ENCODE results near the gene CDH11. TPM values are rescaled to one million over a fixed set of nuclear protein-coding genes. Genes with fewer than 3 reads are reported as not detected.

CDH11 gene
- total RNA-seq, 6 experiments from 2014 or later, result 1.2 to 6.6 (median 3.0) TPM

- no peaks in the 10 kb centered on the region for H3K9me3 ChIP-seq
- intact Hi-C loops (cut with DNase I), result no loop called here
- H3K4me1 ChIP-seq, result no peaks in the 10 kb centered on the region
- H3K27me3 ChIP-seq, result no peaks in the 10 kb centered on the region
- H3K36me3 ChIP-seq, result no peaks in the 10 kb centered on the region
- ATAC-seq (no peak), DNase-seq (no peak)
- TF ChIP-seq CTCF (IDR thresholded peaks at IDR 0.05) (no peak), POLR2A (IDR thresholded peaks at IDR 0.05) (no peak)
- 51% methylated on average over 3 of the region's 3 CpGs for WGBS (ENCODE audit: insufficient coverage, low coverage, low lambda C conversion rate, missing lambda C conversion rate)
- no peak overlapping the region for H3K4me3 ChIP-seq
- no peak overlapping the region for H3K27ac ChIP-seq
These were observed 22.9 kb downstream of the CDH11 start for GRCh38 chr16:65098916-65099315.

GRCh38 chr16:65097296-65097695 lies 24.6 kb downstream of the CDH11 start:
- no peak for TF ChIP-seq POLR2A (IDR thresholded peaks at IDR 0.05)

GRCh38 chr16:65095906-65096305 lies 26.0 kb downstream of the CDH11 start:
- DNase-seq (no peak), ATAC-seq (no peak)
- H3K36me3 ChIP-seq, result no peaks in the 10 kb centered on the region
- TF ChIP-seq POLR2A (IDR thresholded peaks at IDR 0.05), result no peak
- no peak for TF ChIP-seq CTCF (IDR thresholded peaks at IDR 0.05)
- no peak overlapping the region for H3K27ac ChIP-seq
- 64% methylated on average over 4 of the region's 4 CpGs for WGBS (ENCODE audit: insufficient coverage, low coverage, low lambda C conversion rate, missing lambda C conversion rate)
- H3K4me1 ChIP-seq, result no peaks in the 10 kb centered on the region
- no peaks in the 10 kb centered on the region for H3K27me3 ChIP-seq
- no peaks in the 10 kb centered on the region for H3K9me3 ChIP-seq
- H3K4me3 ChIP-seq, result no peak overlapping the region
- intact Hi-C loops (cut with DNase I), result no loop called here

More at GRCh38 chr16:65097296-65097695, 24.6 kb downstream of the CDH11 start:
- H3K27me3 ChIP-seq, result no peaks in the 10 kb centered on the region
- no peak for ATAC-seq
- H3K27ac ChIP-seq, result no peak overlapping the region
- H3K9me3 ChIP-seq, result no peaks in the 10 kb centered on the region
- H3K4me3 ChIP-seq, result no peak overlapping the region
- H3K36me3 ChIP-seq, result no peaks in the 10 kb centered on the region
- no peaks in the 10 kb centered on the region for H3K4me1 ChIP-seq
- WGBS (ENCODE audit: insufficient coverage, low coverage, low lambda C conversion rate, missing lambda C conversion rate), result 65% methylated on average over 4 of the region's 4 CpGs
- no peak for DNase-seq
- intact Hi-C loops (cut with DNase I), result no loop called here

GRCh38 chr16:65095090-65095728 lies 26.7 kb downstream of the CDH11 start:
- no peak overlapping the region for H3K4me3 ChIP-seq
- no peaks in the 10 kb centered on the region for H3K9me3 ChIP-seq
- intact Hi-C loops (cut with DNase I), result no loop called here
- H3K27me3 ChIP-seq, result no peaks in the 10 kb centered on the region
- no peaks in the 10 kb centered on the region for H3K36me3 ChIP-seq
- DNase-seq (no peak), ATAC-seq (no peak)
- H3K27ac ChIP-seq, result no peak overlapping the region
- H3K4me1 ChIP-seq, result no peaks in the 10 kb centered on the region
- TF ChIP-seq POLR2A (IDR thresholded peaks at IDR 0.05), result no peak
- no peak for TF ChIP-seq CTCF (IDR thresholded peaks at IDR 0.05)
- 87% methylated on average over 2 of the region's 2 CpGs for WGBS (ENCODE audit: insufficient coverage, low coverage, low lambda C conversion rate, missing lambda C conversion rate)

- no peak for TF ChIP-seq CTCF (IDR thresholded peaks at IDR 0.05)
- no peak for TF ChIP-seq POLR2A (IDR thresholded peaks at IDR 0.05)
- Histone ChIP-seq H3K36me3 (no peaks in the 10 kb centered on the region), H3K4me1 (no peaks in the 10 kb centered on the region), H3K27ac (no peak overlapping the region), H3K9me3 (no peaks in the 10 kb centered on the region), H3K27me3 (no peaks in the 10 kb centered on the region), H3K4me3 (no peak overlapping the region)
- 40% methylated on average over 1 of the region's 1 CpG for WGBS (ENCODE audit: insufficient coverage, low coverage, low lambda C conversion rate, missing lambda C conversion rate)
- ATAC-seq (no peak), DNase-seq (no peak)
- intact Hi-C loops (cut with DNase I), result no loop called here
These were observed 27.9 kb downstream of the CDH11 start for GRCh38 chr16:65094009-65094408.
